HFF-Myc (cell line): Measurements from ENCODE around the gene FIGN.

Experiments
- DNase-seq: peaks from one replicate; pipeline ENCODE4 v3.0.0-alpha.2; 2011; ENCODE audit warnings: low read depth; ENCODE audit errors: extremely low read depth
- H3K4me3 ChIP-seq: replicated peaks from 2 replicates; pipeline ENCODE4 v1.5.1; 2011; ENCODE audit warnings: low read depth, mild to moderate bottlenecking, control low read depth, low read length
- CTCF ChIP-seq: IDR thresholded peaks from 2 replicates; pipeline ENCODE4 v1.5.1; 2012; ENCODE audit warnings: mild to moderate bottlenecking, low read depth, low read length, control low read depth; ENCODE audit errors: missing control alignments

Gene FIGN

GRCh38 chr2:163773276-163773675 is 37.5 kb upstream of the FIGN start:
- no peak overlapping the region for H3K4me3 ChIP-seq
- DNase-seq = no peak
- TF ChIP-seq CTCF = no peak

GRCh38 chr2:163771596-163771995 is 35.8 kb upstream of the FIGN start:
- no peak for TF ChIP-seq CTCF
- DNase-seq = no peak
- H3K4me3 ChIP-seq = no peak overlapping the region

GRCh38 chr2:163768881-163769695 is 33.3 kb upstream of the FIGN start:
- TF ChIP-seq CTCF = no peak
- no peak overlapping the region for H3K4me3 ChIP-seq
- DNase-seq = no peak

GRCh38 chr2:163767097-163767496 is 31.3 kb upstream of the FIGN start:
- H3K4me3 ChIP-seq = no peak overlapping the region
- no peak for DNase-seq
- no peak for TF ChIP-seq CTCF

- no peak for DNase-seq
- H3K4me3 ChIP-seq = no peak overlapping the region
- no peak for TF ChIP-seq CTCF
These were observed 28.8 kb upstream of the FIGN start for GRCh38 chr2:163764566-163764965.

GRCh38 chr2:163759013-163759412 is 23.2 kb upstream of the FIGN start:
- no peak overlapping the region for H3K4me3 ChIP-seq
- TF ChIP-seq CTCF = no peak
- DNase-seq = no peak

- H3K4me3 ChIP-seq = no peak overlapping the region
- no peak for DNase-seq
- TF ChIP-seq CTCF = no peak
These were observed 22.0 kb upstream of the FIGN start for GRCh38 chr2:163757814-163758213.
